ENCODE data around the gene HSF2.
"Not testable (repeated sequence)": the region's sequence is repeated elsewhere in the genome, so short reads cannot be mapped to it uniquely, and the experiment has no call there.

The HSF2 gene

GRCh38 chr6:122455116-122455515, 55.7 kb downstream of the HSF2 start:
- FAIRE-seq: not testable (repeated sequence)

- no peak for FAIRE-seq
Observed at GRCh38 chr6:122458087-122458486, 58.6 kb downstream of the HSF2 start.

- FAIRE-seq: peak; percentile 67
Observed at GRCh38 chr6:122459240-122459639, 59.8 kb downstream of the HSF2 start.

- FAIRE-seq: not testable (repeated sequence)
Observed at GRCh38 chr6:122459865-122460416, 60.5 kb downstream of the HSF2 start.

- FAIRE-seq: peak; percentile 41
Observed at GRCh38 chr6:122461885-122462284, 62.4 kb downstream of the HSF2 start.

- FAIRE-seq: peak; percentile 98
Observed at GRCh38 chr6:122471107-122472021, 71.9 kb downstream of the HSF2 start, which contains the start of gene SERINC1. Gene SERINC1, minus strand, starts transcription at chr6:122471807. Its CDS starts 70 bp downstream, at chr6:122471737.

- no peak for FAIRE-seq
Observed at GRCh38 chr6:122472022-122472340, 72.5 kb downstream of the HSF2 start.

- FAIRE-seq: peak; percentile 94
Observed at GRCh38 chr6:122476131-122476530, 76.7 kb downstream of the HSF2 start.

- FAIRE-seq: no peak
Observed at GRCh38 chr6:122482750-122483080, 83.3 kb downstream of the HSF2 start.
